ENCODE results near the gene ALG14. TPM values are rescaled to one million over a fixed set of nuclear protein-coding genes. Genes with fewer than 3 reads are reported as not detected.

Gene ALG14
- total RNA-seq, 3 donors from 2014 or later: 1.2 to 1.6 (median 1.4) TPM

DNA sequence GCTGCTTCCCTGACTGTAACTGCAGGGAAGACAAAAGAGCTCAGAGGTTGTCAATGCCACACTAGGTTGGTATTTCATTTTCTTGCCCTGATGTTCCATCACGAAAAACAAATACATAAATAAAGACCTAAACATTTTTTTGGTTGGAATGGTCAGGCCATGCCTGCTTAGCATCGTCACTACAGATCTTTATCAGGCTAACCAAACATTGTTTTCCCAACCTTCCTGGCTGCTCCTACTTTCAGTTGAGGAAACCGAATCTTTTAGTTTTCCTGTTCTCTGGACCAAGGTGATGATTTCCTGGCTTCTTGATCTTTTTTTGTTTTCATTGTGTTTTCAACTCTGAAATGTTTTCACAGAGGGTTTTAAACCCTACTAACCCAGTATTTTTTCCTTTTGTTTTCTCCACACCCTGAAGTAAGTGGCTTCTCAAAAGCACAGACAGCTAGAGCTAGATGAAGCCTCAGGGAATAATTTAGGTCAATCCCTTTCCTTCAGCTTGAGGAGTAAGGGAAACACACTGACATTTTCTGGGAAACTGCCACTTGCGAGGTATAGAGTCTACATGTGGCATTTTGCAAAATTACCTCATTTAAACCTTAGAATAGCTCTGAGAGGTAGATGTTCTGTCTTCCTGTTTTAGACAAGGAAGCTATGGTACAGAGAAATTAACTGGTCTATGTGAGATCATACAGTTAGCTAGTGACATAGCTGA lies 78.7 kb downstream of the ALG14 start:
- no peaks in the 10 kb centered on the region for H3K9me3 ChIP-seq
- peak overlapping the region; percentile 39 to 44 for H3K27ac ChIP-seq
- no peak overlapping the region for H3K4me3 ChIP-seq
- no peaks in the 10 kb centered on the region for H3K4me1 ChIP-seq
- intact Hi-C loops (cut with DNase I; ENCODE audit: low total_unique reads): no loop called here
- no peak for DNase-seq (ENCODE audit: low spot score in 2 of 2)
- no peaks in the 10 kb centered on the region for H3K27me3 ChIP-seq
- TF ChIP-seq POLR2AphosphoS5 (IDR thresholded peaks at IDR 0.05) (no peak), POLR2A (IDR thresholded peaks at IDR 0.05) (no peak)
- TF ChIP-seq, protein P1, sequence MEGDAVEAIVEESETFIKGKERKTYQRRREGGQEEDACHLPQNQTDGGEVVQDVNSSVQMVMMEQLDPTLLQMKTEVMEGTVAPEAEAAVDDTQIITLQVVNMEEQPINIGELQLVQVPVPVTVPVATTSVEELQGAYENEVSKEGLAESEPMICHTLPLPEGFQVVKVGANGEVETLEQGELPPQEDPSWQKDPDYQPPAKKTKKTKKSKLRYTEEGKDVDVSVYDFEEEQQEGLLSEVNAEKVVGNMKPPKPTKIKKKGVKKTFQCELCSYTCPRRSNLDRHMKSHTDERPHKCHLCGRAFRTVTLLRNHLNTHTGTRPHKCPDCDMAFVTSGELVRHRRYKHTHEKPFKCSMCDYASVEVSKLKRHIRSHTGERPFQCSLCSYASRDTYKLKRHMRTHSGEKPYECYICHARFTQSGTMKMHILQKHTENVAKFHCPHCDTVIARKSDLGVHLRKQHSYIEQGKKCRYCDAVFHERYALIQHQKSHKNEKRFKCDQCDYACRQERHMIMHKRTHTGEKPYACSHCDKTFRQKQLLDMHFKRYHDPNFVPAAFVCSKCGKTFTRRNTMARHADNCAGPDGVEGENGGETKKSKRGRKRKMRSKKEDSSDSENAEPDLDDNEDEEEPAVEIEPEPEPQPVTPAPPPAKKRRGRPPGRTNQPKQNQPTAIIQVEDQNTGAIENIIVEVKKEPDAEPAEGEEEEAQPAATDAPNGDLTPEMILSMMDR (IDR thresholded peaks at IDR 0.05): no peak
- no peaks in the 10 kb centered on the region for H3K36me3 ChIP-seq

DNA sequence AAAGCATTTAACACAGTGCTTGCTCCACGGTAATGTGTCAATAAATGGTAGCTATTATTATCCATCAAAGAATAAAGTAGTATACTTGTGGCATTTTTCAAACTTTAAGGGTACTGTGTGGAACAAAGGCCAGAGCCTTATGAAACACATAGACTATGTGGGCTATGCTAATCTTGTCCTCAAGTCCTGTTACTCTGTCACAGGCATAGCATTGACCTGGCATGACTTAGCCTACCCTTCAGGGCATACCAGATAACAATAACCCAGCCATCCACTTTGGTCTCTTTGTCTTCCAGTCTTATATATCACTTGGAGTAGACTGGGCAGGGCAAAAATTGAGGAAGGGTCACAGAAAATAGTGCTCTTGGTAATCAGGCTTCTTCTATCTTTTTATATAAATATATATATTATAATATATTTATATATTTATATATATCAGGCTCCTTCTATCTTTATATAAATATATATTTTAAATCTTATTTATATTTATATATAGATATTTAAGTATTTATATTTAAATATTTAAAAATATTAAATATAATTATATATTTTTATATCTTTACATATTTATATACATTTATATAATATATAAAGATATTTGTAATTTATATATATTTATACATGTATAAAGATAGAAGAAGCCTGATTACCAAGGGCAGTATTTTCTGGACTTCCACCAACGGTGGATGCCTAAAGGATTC lies 79.7 kb downstream of the ALG14 start:
- TF ChIP-seq POLR2A (IDR thresholded peaks at IDR 0.05) (no peak), POLR2AphosphoS5 (IDR thresholded peaks at IDR 0.05) (no peak)
- TF ChIP-seq, protein P1 (IDR thresholded peaks at IDR 0.05): no peak
- Histone ChIP-seq H3K4me3 (no peak overlapping the region), H3K27me3 (no peaks in the 10 kb centered on the region), H3K9me3 (no peaks in the 10 kb centered on the region), H3K4me1 (no peaks in the 10 kb centered on the region), H3K36me3 (no peaks in the 10 kb centered on the region), H3K27ac (peak overlapping the region in 1 of 2 donors; percentile 23)
- no peak for DNase-seq (ENCODE audit: low spot score in 2 of 2)
- intact Hi-C loops (cut with DNase I; ENCODE audit: low total_unique reads): no loop called here

DNA sequence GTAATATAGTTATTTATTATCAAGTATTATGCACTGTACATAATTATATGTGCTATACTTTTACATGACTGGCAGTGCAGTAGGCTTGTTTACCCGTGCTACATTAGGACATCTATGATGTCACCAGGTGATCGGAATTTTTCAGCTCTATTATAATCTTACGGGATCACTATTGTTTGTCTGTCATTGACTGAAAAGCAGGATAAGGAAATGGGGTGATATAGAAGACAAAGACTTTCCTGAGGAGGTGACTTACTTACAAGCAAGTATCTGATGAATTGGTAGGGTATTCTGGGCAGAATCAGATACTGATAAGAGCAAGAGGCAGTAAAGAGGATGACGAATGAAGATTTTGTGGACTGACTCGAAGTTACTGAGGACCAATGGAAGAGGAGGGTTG lies 80.6 kb downstream of the ALG14 start:
- no peak for TF ChIP-seq POLR2AphosphoS5 (IDR thresholded peaks at IDR 0.05)
- TF ChIP-seq POLR2A (IDR thresholded peaks at IDR 0.05): no peak
- TF ChIP-seq, protein P1 (IDR thresholded peaks at IDR 0.05): no peak
- H3K36me3 ChIP-seq: no peaks in the 10 kb centered on the region
- H3K4me1 ChIP-seq: no peaks in the 10 kb centered on the region
- intact Hi-C loops (cut with DNase I; ENCODE audit: low total_unique reads): no loop called here
- DNase-seq (ENCODE audit: low spot score in 2 of 2): no peak
- peak overlapping the region in 1 of 2 donors; percentile 0 for H3K27ac ChIP-seq
- no peak overlapping the region for H3K4me3 ChIP-seq
- no peaks in the 10 kb centered on the region for H3K9me3 ChIP-seq
- H3K27me3 ChIP-seq: no peaks in the 10 kb centered on the region

DNA sequence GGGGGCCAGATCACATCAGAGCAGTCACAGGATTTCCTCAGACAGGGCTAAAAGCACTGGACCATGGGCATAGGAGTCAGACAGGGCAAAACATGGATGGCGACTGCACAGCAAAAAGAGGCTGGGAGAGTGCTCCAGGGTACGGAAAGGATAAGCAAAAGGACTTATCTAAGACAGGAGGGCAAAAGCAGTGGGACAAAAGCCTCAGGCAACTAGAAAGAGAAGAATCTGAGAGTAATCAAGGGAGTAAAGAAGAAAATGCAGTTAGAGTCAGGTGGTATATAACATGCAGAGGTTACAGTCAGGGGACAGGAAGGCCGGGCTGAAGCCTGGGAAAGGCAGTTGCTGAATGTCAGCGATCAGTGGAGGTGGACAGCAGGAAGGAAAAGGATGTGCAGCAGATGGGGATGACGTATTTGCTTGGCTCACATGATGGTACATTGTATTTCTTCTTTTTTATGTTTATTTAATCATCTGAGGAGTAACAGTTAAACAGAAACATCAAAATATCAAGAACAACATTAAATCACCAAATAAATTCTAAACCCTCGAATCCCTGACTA lies 82.8 kb downstream of the ALG14 start:
- no peak overlapping the region for H3K27ac ChIP-seq
- H3K9me3 ChIP-seq: no peaks in the 10 kb centered on the region
- H3K27me3 ChIP-seq: no peaks in the 10 kb centered on the region
- no peak overlapping the region for H3K4me3 ChIP-seq
- intact Hi-C loops (cut with DNase I; ENCODE audit: low total_unique reads): no loop called here
- TF ChIP-seq POLR2AphosphoS5 (IDR thresholded peaks at IDR 0.05) (no peak), POLR2A (IDR thresholded peaks at IDR 0.05) (no peak)
- TF ChIP-seq, protein P1 (IDR thresholded peaks at IDR 0.05): no peak
- H3K4me1 ChIP-seq: no peaks in the 10 kb centered on the region
- no peaks in the 10 kb centered on the region for H3K36me3 ChIP-seq
- no peak for DNase-seq (ENCODE audit: low spot score in 2 of 2)

DNA sequence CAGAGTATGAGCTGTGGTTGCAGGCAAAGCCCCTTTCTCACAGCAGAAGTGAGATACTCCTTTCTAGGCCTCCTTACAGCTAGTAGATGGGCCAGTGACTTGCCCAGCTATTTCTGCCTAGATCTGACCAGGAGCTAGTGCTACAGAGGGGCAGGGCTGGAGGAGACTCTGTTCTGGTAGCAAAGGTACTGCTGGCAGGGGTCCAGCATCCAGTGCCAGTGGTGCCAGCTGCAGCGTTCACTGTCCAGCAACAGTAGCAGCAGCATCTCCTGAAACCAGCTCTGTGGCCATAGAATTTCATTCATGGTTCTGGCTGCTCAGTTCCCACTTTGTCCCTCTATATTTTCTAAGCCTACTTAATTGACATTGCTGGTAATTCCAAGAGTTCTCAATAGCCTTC lies 83.4 kb downstream of the ALG14 start:
- no peak for TF ChIP-seq POLR2A (IDR thresholded peaks at IDR 0.05)
- TF ChIP-seq, protein P1 (IDR thresholded peaks at IDR 0.05): no peak
- TF ChIP-seq POLR2AphosphoS5 (IDR thresholded peaks at IDR 0.05): no peak
- no peaks in the 10 kb centered on the region for H3K36me3 ChIP-seq
- intact Hi-C loops (cut with DNase I; ENCODE audit: low total_unique reads): no loop called here
- no peak overlapping the region for H3K4me3 ChIP-seq
- no peak overlapping the region for H3K27ac ChIP-seq
- no peaks in the 10 kb centered on the region for H3K4me1 ChIP-seq
- no peaks in the 10 kb centered on the region for H3K9me3 ChIP-seq
- DNase-seq (ENCODE audit: low spot score in 2 of 2): no peak
- H3K27me3 ChIP-seq: no peaks in the 10 kb centered on the region
